Measurements from ENCODE around the gene RRP15. TPM values are rescaled to one million over a fixed set of nuclear protein-coding genes. Genes with fewer than 3 reads are reported as not detected.

The RRP15 gene
- total RNA-seq, 6 experiments from 2014 or later = 24.9 to 33.6 (median 30.5) TPM

DNA sequence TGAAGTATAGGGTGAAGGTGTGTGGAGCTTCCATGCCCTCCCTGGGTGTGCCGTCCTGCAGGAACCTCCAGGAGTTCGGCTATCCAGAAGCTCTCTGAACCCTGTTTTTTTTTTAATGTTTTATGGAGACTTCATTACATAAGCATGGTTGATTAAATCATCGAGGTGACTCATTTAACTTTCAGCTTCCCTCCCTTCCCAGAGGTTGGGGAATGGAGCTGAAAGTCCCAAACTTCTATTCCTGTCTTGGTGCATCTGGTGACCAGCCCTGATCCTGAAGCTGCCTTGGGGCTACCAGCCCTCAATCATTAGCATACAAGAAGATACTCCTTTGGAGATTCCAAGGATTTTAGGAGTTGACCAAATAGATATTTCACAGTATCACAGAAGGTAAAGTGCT lies 9.5 kb downstream of the RRP15 start:
- H3K4me3 Mint-ChIP-seq = no peak overlapping the region
- H3K4me1 Mint-ChIP-seq (ENCODE audit: low read depth) = peaks cover 41% of the 10 kb centered on the region
- H3K36me3 Mint-ChIP-seq (ENCODE audit: low read depth) = no peaks in the 10 kb centered on the region
- H3K27ac Mint-ChIP-seq = no peak overlapping the region; the same call in 1 of the 2 replicates
- DNase-seq = peak; percentile 26
- no peaks in the 10 kb centered on the region for H3K27me3 Mint-ChIP-seq (ENCODE audit: insufficient read depth)
- no peaks in the 10 kb centered on the region for H3K9me3 Mint-ChIP-seq
- TF ChIP-seq CTCF (IDR thresholded peaks at IDR 0.05) = no peak

DNA sequence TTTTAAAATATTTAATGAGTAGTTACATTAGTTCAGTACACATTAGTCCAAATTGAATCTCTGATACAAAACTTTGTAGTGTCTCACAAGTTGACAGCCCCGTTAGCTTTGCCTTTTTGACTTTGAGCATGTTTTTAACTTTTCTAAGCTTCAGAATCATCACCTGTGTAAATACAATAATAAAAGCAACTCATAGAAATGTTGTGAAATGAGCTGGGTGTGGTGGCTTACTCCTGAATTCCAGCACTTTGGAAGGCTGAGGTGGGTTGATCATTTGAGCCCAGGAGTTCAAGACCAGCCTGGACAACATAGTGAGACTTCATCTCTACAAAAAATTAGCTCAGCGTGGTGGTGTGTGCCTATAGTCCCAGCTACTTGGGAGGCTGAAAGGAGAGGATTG lies 11.1 kb downstream of the RRP15 start:
- H3K27ac Mint-ChIP-seq = no peak overlapping the region

DNA sequence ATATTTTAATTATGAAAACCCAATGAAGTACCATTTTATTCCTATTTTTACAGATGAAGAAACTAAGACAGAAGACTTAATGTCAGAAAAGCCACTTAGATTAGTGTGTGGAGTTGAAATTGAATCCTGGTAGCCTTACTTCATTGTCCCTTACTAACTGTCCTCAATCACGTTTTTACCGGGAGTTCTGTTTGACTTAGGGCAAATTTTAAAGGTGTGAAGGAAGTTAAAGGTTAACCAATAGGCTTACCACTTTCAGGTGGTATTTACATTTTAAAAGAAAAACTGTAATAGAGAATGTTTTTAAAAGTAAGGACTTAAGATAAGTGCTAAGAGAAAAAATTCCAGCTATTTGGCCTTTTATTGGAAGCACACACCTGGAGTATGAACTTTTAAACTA lies 12.4 kb downstream of the RRP15 start:
- no peak overlapping the region for H3K4me3 Mint-ChIP-seq
- no peak overlapping the region for H3K27ac Mint-ChIP-seq
- no peaks in the 10 kb centered on the region for H3K36me3 Mint-ChIP-seq (ENCODE audit: low read depth)
- no peak for DNase-seq
- H3K9me3 Mint-ChIP-seq = no peaks in the 10 kb centered on the region
- peaks cover 43% of the 10 kb centered on the region for H3K4me1 Mint-ChIP-seq (ENCODE audit: low read depth)
- no peaks in the 10 kb centered on the region for H3K27me3 Mint-ChIP-seq (ENCODE audit: insufficient read depth)
- no peak for TF ChIP-seq CTCF (IDR thresholded peaks at IDR 0.05)

More for the DNA sequence above, 11.1 kb downstream of the RRP15 start:
- Mint-ChIP-seq H3K36me3 (ENCODE audit: low read depth) (no peaks in the 10 kb centered on the region), H3K4me1 (ENCODE audit: low read depth) (peaks cover 43% of the 10 kb centered on the region), H3K27me3 (ENCODE audit: insufficient read depth) (no peaks in the 10 kb centered on the region), H3K4me3 (no peak overlapping the region), H3K9me3 (no peaks in the 10 kb centered on the region)
- TF ChIP-seq CTCF (IDR thresholded peaks at IDR 0.05) = no peak
- no peak for DNase-seq

- DNase-seq = no peak
- Mint-ChIP-seq H3K27ac (no peak overlapping the region), H3K9me3 (no peaks in the 10 kb centered on the region), H3K4me1 (ENCODE audit: low read depth) (peaks cover 43% of the 10 kb centered on the region), H3K27me3 (ENCODE audit: insufficient read depth) (no peaks in the 10 kb centered on the region), H3K36me3 (ENCODE audit: low read depth) (no peaks in the 10 kb centered on the region), H3K4me3 (no peak overlapping the region)
- no peak for TF ChIP-seq CTCF (IDR thresholded peaks at IDR 0.05)
Measured at GRCh38 chr1:218297867-218298266, 12.8 kb downstream of the RRP15 start.

GRCh38 chr1:218298398-218298797 lies 13.3 kb downstream of the RRP15 start:
- H3K36me3 Mint-ChIP-seq (ENCODE audit: low read depth) = no peaks in the 10 kb centered on the region
- no peak for TF ChIP-seq CTCF (IDR thresholded peaks at IDR 0.05)
- no peak for DNase-seq
- H3K27ac Mint-ChIP-seq = no peak overlapping the region
- H3K4me1 Mint-ChIP-seq (ENCODE audit: low read depth) = peaks cover 43% of the 10 kb centered on the region
- no peak overlapping the region for H3K4me3 Mint-ChIP-seq
- H3K9me3 Mint-ChIP-seq = no peaks in the 10 kb centered on the region
- H3K27me3 Mint-ChIP-seq (ENCODE audit: insufficient read depth) = no peaks in the 10 kb centered on the region

DNA sequence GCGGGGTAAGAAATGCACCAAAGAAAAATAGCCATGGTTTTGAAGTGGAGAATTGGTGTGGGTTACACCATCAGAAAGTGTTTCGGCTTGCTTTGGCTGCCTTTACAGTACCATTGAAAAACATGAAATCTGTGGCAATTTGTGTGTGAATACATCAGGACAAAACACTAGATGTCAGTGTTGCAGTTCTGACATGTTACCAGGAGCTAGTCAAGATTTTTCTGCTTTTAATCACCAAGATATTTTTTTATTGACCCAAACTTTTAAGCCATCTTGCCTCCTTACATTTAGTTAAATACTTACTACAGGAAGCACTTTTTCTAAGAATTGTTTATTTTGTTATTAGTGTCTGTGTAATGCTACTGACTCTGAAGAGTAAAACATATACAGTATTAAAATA lies 14.3 kb downstream of the RRP15 start:
- Mint-ChIP-seq H3K4me1 (ENCODE audit: low read depth) (peaks cover 34% of the 10 kb centered on the region), H3K36me3 (ENCODE audit: low read depth) (no peaks in the 10 kb centered on the region), H3K27me3 (ENCODE audit: insufficient read depth) (no peaks in the 10 kb centered on the region)

More for the DNA sequence above, 14.3 kb downstream of the RRP15 start:
- TF ChIP-seq CTCF (IDR thresholded peaks at IDR 0.05) = peak; percentile 80
- Mint-ChIP-seq H3K27ac (no peak overlapping the region), H3K4me3 (no peak overlapping the region), H3K9me3 (no peaks in the 10 kb centered on the region)
- peak; percentile 65 for DNase-seq
